SU-DHL-6 (cell line): ENCODE results near the gene LTBP1.
A peak's percentile ranks its signal among the peaks of the same experiment; 100 is the strongest.

ENCODE experiments used
- H2AFZ ChIP-seq: fragments of 200-600 bp; sonication (generic); 2 replicates; pipeline ENCODE4 v1.6.1; 2014; ENCODE audit warnings: low read depth, mild to moderate bottlenecking, moderate library complexity, mixed read lengths, antibody characterized with exemption, low read length; ENCODE audit not compliant: severe bottlenecking
- H3F3A ChIP-seq: fragments of 200-600 bp; shearing (Covaris generic); 2 replicates; pipeline ENCODE4 v1.6.0; 2016; ENCODE audit warnings: antibody characterized with exemption, mild to moderate bottlenecking; ENCODE audit not compliant: insufficient read depth
- H3K27ac ChIP-seq: fragments of 200-600 bp; sonication (generic); 2 replicates; pipeline ENCODE4 v1.5.1; 2016; ENCODE audit warnings: low read depth, mild to moderate bottlenecking, low read length, moderate library complexity, mixed read lengths
- H3K27me3 ChIP-seq: fragments of 200-600 bp; sonication (generic), shearing (Covaris generic); 2 replicates; pipeline ENCODE4 v1.6.0; 2014; ENCODE audit warnings: mild to moderate bottlenecking, low read length
- H3K36me3 ChIP-seq: fragments of 200-600 bp; sonication (generic); 2 replicates; pipeline ENCODE4 v1.6.1; 2014; ENCODE audit warnings: mild to moderate bottlenecking, low read length, mixed read lengths
- H3K4me2 ChIP-seq: fragments of 300-600, 200-600 bp; shearing (Covaris generic), sonication (generic); 2 replicates; pipeline ENCODE4 v1.6.0; 2014; ENCODE audit warnings: low read length, low read depth, mild to moderate bottlenecking; ENCODE audit not compliant: poor library complexity, severe bottlenecking
- H3K4me3 ChIP-seq: fragments of 200-600 bp; sonication (generic); 2 replicates; pipeline ENCODE4 v1.5.1; 2014; ENCODE audit warnings: antibody characterized with exemption, low read length, mild to moderate bottlenecking, mixed read lengths; ENCODE audit not compliant: insufficient read depth, poor library complexity, severe bottlenecking
- H3K79me2 ChIP-seq: fragments of 200-600 bp; sonication (generic); 2 replicates; pipeline ENCODE4 v1.6.1; 2014; ENCODE audit warnings: mild to moderate bottlenecking, low read length, moderate library complexity; ENCODE audit not compliant: insufficient read depth
- H3K9ac ChIP-seq: fragments of 200-600 bp; sonication (generic); 2 replicates; pipeline ENCODE4 v1.7.0; 2014; ENCODE audit warnings: mild to moderate bottlenecking, low read length
- H3K9me2 ChIP-seq: fragments of 200-600 bp; sonication (generic); replicated peaks from 2 replicates; pipeline ENCODE4 v1.6.1; 2014; ENCODE audit warnings: low read length; ENCODE audit not compliant: insufficient read depth
- H3K9me3 ChIP-seq: fragments of 200-600 bp; sonication (generic); 2 replicates; pipeline ENCODE4 v1.6.1; 2014; ENCODE audit warnings: low read length, mixed read lengths; ENCODE audit not compliant: insufficient read depth
- H4K20me1 ChIP-seq: fragments of 200-600 bp; sonication (generic); 2 replicates; pipeline ENCODE4 v1.6.1; 2014; ENCODE audit warnings: low read depth, mild to moderate bottlenecking, antibody characterized with exemption, low read length, moderate library complexity, mixed read lengths
- EZH2phosphoT487 ChIP-seq: fragments of 200-600 bp; sonication (generic), shearing (Covaris generic); conservative IDR thresholded peaks from 2 replicates; pipeline ENCODE4 v1.6.1; 2018; ENCODE audit warnings: mild to moderate bottlenecking, antibody characterized with exemption, low read length, moderate library complexity, mixed read lengths
- TF ChIP-seq, protein P1 (sequence below): fragments of 200-600 bp; sonication (generic); IDR thresholded peaks from one replicate; pipeline ENCODE4 v1.5.1; 2017; ENCODE audit warnings: antibody characterized with exemption, mild to moderate bottlenecking, low read length, moderate library complexity; ENCODE audit not compliant: insufficient read depth, poor library complexity, severe bottlenecking

LTBP1 gene

GRCh38 chr2:33042265-33042664 lies 95.5 kb downstream of the LTBP1 start:
- Histone ChIP-seq H4K20me1 (no peaks in the 10 kb centered on the region), H3K27ac (no peak overlapping the region), H3K9me2 (no peaks in the 10 kb centered on the region), H3K79me2 (peaks cover 74% of the 10 kb centered on the region), H3K36me3 (peaks cover 16% of the 10 kb centered on the region), H3K4me3 (no peak overlapping the region), H3K27me3 (no peaks in the 10 kb centered on the region), H3K9me3 (no peaks in the 10 kb centered on the region), H2AFZ (no peak overlapping the region), H3K9ac (no peak overlapping the region), H3F3A (peaks cover 11% of the 10 kb centered on the region; the same call in 1 of the 2 replicates), H3K4me2 (no peak overlapping the region)
- TF ChIP-seq, protein P1, sequence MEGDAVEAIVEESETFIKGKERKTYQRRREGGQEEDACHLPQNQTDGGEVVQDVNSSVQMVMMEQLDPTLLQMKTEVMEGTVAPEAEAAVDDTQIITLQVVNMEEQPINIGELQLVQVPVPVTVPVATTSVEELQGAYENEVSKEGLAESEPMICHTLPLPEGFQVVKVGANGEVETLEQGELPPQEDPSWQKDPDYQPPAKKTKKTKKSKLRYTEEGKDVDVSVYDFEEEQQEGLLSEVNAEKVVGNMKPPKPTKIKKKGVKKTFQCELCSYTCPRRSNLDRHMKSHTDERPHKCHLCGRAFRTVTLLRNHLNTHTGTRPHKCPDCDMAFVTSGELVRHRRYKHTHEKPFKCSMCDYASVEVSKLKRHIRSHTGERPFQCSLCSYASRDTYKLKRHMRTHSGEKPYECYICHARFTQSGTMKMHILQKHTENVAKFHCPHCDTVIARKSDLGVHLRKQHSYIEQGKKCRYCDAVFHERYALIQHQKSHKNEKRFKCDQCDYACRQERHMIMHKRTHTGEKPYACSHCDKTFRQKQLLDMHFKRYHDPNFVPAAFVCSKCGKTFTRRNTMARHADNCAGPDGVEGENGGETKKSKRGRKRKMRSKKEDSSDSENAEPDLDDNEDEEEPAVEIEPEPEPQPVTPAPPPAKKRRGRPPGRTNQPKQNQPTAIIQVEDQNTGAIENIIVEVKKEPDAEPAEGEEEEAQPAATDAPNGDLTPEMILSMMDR, result no peak
- TF ChIP-seq EZH2phosphoT487, result no peak

GRCh38 chr2:33042819-33043218 lies 96.1 kb downstream of the LTBP1 start:
- Histone ChIP-seq H3K36me3 (peaks cover 15% of the 10 kb centered on the region; the same call in 1 of the 2 replicates), H4K20me1 (no peaks in the 10 kb centered on the region), H2AFZ (no peak overlapping the region), H3K9me2 (no peaks in the 10 kb centered on the region), H3K9me3 (no peaks in the 10 kb centered on the region), H3K4me2 (no peak overlapping the region), H3F3A (peaks cover 11% of the 10 kb centered on the region; the same call in 1 of the 2 replicates), H3K9ac (no peak overlapping the region), H3K79me2 (peaks cover 74% of the 10 kb centered on the region), H3K4me3 (no peak overlapping the region), H3K27ac (0 out of 2 replicates have a peak overlapping the region, but pooled peaks have one; percentile 5), H3K27me3 (no peaks in the 10 kb centered on the region)
- no peak for TF ChIP-seq EZH2phosphoT487
- TF ChIP-seq, protein P1, result no peak

DNA sequence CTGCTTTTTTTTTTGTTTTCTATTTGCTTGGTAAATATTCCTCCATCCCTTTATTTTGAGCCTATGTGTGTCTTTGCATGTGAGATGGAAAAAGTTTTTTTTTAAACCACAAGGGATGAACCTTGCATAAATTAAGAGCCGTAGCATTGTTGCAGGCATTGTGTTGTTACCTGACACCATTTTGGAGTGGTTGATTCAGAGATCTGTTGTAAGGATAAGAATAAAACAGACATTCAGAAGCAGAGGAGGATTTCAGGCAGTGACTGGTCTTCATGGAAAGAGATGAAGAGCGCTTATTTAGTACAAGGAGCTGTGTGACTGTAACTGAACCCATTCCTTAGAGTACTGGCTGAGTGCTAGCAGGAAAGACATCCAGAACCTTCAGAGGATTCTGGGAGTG lies 101.2 kb downstream of the LTBP1 start:
- TF ChIP-seq, protein P1, result no peak
- TF ChIP-seq EZH2phosphoT487, result no peak
- peaks cover 82% of the 10 kb centered on the region for H3K79me2 ChIP-seq
- no peaks in the 10 kb centered on the region for H3K9me2 ChIP-seq
- peaks cover 8% of the 10 kb centered on the region; the same call in 1 of the 2 replicates for H3F3A ChIP-seq
- peak overlapping the region; percentile 0; the same call in 1 of the 2 replicates for H3K27ac ChIP-seq
- H3K4me2 ChIP-seq, result no peak overlapping the region
- no peak overlapping the region for H3K9ac ChIP-seq
- no peak overlapping the region for H2AFZ ChIP-seq
- H3K27me3 ChIP-seq, result no peaks in the 10 kb centered on the region
- H3K36me3 ChIP-seq, result peaks cover 10% of the 10 kb centered on the region
- H3K9me3 ChIP-seq, result no peaks in the 10 kb centered on the region
- no peak overlapping the region for H3K4me3 ChIP-seq
- no peaks in the 10 kb centered on the region for H4K20me1 ChIP-seq
